ENCODE results near the gene MKRN1.
"Not testable (repeated sequence)": the region's sequence is repeated elsewhere in the genome, so short reads cannot be mapped to it uniquely, and the experiment has no call there.

Gene MKRN1, protein sequence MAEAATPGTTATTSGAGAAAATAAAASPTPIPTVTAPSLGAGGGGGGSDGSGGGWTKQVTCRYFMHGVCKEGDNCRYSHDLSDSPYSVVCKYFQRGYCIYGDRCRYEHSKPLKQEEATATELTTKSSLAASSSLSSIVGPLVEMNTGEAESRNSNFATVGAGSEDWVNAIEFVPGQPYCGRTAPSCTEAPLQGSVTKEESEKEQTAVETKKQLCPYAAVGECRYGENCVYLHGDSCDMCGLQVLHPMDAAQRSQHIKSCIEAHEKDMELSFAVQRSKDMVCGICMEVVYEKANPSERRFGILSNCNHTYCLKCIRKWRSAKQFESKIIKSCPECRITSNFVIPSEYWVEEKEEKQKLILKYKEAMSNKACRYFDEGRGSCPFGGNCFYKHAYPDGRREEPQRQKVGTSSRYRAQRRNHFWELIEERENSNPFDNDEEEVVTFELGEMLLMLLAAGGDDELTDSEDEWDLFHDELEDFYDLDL

DNA sequence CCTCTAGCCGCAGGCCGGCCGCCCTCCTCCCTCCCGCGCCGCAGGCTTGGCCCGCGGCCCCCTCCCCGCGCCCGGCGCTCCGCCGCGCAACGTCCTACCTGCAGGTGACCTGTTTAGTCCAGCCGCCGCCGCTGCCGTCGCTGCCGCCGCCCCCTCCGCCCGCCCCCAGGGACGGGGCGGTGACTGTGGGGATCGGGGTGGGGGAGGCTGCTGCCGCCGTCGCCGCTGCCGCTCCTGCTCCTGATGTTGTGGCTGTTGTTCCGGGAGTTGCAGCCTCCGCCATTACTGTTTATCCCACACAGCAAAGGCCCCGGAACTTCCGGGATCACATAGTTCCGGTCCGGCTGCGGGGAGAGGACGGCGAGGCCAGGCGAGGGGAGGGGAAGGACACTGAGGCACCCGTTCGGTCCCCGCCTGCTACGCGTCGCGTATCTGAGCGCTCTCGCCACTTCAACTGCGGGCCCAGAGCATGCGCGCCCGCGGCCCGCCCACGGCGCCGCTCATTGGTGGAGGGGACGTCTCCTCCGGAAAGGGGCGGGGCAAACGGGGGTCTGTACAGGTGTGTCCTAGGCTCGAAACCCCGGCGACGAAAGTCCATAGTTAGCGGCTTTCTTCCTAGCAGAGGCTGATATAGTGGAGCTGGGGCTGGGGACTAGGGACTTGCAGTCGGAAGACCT lies at the start of gene MKRN1:
Gene MKRN1, minus strand, starts transcription at position 444 of the 677 bp plus-strand sequence. Its CDS starts 161 bp downstream, at position 283.
- DNase-seq (ENCODE audit: low spot score) = peak; percentile 97

DNA sequence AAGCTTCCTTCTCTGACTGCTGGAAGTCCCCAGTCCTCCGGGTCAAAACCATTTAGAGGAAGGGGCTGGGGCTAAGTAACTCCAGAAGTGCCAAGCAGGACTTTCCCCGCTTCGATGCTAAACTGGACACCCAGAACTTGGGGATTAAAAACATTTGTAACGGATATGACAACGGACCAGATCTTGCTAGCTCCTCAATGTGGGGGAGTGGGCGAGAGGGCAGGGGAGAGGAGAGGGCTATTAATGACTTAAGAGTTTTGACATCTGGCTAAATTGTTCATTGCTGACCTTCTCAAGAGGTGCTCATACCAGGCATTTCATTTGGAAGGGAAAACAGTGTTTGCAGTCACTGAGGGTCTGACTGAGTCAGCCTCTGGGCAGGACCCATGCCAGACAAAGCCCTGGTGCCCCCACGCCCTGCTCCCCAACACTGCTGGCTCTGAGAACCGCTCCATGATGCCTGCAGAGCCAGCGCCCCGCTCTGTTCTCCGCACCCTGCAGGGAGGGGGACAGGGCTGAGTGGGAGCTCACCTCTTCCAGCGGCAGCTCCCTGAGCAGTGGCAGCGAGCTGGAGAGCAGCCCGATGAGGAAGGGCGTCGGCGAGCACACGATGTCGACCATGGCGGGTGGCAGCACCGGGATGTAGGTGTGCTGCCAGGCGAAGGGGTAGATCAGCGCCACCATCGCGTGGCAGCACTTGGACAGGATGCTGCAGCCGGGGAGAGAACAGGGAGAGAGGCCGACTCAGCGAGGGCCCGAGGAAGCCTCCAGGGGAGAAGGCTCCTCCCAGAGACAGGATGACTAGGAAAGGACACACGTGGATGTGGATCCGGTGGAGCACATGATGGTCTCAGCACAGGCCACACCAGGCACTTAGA lies 47.7 kb upstream of the MKRN1 start:
- DNase-seq (ENCODE audit: low spot score) = no peak

DNA sequence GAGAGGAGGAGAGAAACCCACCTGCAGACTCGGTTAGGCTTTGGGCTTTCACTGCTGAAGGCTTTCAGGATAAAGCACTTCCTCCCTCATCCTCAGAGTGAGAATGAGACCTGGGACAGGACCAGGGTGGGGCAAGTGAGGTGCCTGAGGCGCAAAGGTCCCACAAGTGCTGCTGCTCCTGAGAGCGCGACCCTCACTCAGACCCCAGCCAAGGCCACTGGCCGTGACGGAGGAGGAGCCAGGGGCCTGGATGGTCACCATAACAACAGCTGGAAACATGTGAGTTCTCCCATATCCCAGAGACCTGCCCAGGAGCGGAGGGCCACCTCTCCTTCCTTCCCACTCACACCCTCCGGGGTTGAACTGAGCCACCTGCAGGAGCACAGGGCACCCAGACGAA lies 46.9 kb upstream of the MKRN1 start:
- no peak for DNase-seq (ENCODE audit: low spot score)

DNA sequence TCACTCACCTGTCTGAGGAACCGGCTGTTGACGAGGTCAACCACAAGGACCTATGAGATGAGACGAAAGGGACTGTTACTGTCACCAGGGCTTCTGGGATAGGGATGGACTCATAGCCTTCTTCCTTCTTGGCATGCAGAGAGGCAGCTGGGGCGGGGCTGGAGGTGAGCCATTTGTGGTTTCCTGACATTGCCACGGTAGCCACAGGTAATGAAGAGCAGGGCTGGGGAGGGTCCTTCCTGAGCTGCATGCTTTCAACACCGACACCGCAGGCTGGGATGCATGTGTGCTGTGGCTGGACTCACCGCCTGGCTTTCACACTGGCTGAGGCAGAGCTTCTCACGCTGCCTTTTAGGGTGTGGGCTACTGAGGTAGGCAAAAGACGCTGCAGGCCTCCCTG lies 46.4 kb upstream of the MKRN1 start:
- DNase-seq (ENCODE audit: low spot score) = no peak

DNA sequence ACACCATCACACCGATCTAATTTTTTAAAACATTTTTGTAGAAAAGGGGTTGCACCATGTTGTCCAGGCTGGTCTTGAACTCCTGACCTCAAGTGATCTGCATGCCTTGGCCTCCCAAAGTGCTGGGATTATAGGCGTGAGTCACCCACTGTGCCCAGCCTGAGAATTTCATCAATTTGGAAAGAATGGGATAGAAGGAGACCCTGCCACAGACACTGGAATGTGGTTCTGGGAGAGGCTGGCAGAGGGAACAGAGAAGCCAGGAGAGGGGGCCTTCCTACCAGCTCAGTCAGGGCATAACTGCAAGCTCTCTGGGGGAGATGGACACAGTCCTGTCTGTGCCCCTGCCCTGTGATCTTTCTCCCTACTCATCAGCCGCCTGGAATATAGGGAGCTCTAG lies 42.1 kb upstream of the MKRN1 start:
- no peak for DNase-seq (ENCODE audit: low spot score)

DNA sequence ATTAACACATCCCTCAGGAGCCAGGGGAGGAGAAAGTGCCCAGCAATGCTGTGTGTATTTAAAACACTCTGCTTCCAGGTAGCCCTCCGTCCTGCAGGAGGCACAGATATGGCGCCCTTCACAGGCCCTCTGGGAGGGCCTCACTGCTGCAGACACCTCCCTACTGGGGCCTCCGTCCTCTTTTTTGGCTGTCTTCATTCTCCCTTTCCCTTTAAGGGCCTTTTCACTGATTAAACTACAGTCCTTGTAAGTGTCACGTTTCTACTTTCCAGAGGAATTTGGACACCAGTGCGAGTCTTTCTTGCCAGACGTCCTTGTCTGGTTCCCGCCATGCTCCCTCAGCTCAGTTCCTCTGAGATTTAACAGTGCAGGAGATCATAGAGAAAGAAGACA lies 39.7 kb upstream of the MKRN1 start:
- DNase-seq (ENCODE audit: low spot score) = no peak

DNA sequence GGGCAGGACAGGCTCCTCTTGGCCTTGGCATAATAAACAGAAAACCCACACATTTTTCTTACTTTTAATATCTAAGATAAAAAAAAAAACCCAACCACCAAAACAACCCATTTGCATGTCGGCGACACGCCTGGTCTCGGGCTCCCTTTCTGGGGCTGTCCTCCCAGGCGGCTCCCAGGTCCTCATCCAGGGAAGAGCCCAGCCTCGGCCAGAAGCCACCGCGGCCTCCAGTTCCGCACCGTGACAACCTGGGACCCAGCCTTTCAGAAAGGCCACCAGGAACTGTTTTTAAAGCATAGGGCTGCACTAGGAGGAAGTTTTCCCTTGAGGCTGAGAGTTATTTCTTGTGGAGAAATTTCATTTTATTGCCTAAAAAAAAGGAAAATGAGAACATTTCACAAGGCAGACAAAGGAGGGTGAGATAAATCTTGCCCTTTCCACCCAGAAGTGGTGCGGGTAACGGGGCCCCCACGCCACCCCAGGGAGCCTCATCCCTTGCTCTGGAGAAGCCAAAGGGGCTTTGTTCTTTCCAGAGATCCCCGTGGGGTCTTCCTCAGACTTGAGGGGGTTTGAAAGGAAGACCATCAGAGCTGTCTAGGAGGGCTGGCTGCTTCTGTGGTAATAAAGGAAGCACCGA lies 39.2 kb upstream of the MKRN1 start:
- DNase-seq (ENCODE audit: low spot score) = no peak

DNA sequence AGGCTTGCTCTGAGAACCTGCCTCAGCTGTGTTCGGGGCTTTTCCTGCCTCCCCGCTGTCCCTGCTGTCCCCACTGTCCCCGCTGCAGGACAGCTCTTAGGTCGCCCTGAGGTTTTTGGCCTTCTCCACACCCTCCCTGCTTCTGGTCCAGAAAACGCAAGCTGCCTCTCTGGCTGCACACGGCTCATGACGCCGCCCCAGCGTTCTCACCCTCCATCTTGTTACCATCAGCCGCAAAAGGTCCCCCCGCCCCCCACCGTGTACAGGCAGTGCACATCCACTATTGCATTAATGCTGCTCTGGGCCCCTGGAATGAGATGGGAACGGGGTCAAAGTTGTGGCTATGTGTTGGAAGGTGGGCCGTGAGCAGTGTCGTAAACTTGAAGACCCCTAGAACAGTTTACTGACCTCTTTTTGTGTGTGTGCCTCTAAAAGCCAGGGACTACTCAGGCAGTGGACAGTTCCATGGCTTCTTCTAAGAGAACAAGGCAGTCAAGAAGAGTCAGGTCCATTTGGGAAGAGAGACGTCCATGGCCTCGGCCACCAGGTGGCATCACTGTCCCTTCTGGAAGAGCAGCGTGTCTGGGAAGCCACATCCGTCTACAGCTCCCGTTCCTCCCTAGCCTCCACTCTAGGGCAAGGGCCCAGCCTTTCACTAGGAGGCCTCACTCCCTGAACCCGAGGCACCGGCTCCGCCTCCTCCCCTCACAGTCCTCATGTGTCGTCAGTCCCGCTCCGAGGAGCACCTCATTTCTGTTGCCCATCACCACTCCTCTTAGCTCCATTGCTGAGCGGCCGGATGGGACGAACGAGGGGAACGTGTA lies 38.5 kb upstream of the MKRN1 start:
- DNase-seq (ENCODE audit: low spot score) = peak; percentile 74

DNA sequence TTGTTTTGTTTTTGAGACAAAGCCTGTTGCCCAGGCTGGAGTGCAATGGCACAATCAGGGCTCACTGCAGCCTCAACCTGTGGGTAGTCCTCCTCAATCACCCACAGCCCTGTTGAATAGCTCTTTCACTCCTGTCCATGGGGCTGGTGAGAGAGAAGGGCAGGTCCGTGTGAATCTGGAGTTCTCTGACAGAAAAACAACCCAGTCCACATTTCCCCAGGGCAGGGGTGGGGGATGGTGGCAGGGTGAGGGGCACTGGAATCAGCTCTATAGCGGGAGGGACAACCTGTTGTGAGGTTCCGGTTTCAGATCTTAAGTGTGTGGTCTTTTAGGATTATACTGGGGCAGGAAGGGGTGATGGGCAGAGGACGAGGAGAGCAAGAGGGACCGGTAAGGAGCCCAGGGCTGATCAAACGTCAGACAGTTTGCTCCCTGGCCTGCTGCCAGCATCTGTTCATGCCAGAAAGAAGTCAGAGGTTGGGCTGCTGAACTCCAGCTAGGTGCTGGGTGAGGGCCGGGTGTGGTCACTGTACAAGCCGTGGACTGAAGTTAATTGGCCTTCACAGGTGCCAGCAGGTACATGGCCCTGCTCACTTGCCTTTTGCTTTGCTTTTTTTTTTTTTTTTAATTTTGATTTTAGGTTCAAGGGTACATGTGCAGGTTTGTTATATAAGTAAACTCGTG lies 33.2 kb upstream of the MKRN1 start:
- no peak for DNase-seq (ENCODE audit: low spot score)

DNA sequence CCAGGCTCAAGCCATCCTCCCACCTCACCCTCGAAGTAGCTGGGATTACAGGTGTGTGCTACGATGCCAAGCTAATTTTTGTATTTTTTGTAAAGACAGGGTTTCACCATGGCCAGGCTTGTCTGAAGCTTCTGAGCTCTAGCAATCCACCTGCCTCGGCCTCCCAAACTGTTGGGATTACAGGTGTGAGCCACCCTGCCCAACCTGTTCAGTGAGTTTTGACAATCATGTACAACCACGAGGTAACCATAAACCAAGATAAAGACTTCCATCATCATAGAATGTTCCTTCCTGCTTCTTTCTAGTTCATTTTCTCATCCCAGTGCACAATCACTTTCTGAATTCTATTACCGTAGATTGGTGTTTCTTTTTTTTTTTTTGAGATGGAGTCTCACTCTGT lies 30.5 kb upstream of the MKRN1 start:
- no peak for DNase-seq (ENCODE audit: low spot score)

DNA sequence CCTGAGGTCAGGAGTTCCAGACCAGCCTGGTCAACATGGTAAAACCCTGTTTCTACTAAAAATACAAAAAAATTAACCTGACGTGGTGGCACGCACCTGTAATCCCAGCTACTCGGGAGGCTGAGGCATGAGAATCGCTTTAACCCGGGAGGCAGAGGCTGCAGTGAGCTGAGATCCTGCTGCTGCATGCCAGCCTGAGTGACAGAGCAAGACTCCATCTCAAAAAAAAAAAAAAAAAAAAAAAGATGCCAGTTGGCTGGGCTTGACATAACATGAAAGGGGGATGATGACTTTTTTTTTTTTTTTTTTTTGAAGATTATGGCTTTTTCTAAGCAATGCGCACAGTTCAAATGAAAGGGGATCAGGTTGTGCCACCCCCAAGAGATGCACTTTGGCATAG lies 28.3 kb upstream of the MKRN1 start:
- not testable (repeated sequence) for DNase-seq (ENCODE audit: low spot score)

DNA sequence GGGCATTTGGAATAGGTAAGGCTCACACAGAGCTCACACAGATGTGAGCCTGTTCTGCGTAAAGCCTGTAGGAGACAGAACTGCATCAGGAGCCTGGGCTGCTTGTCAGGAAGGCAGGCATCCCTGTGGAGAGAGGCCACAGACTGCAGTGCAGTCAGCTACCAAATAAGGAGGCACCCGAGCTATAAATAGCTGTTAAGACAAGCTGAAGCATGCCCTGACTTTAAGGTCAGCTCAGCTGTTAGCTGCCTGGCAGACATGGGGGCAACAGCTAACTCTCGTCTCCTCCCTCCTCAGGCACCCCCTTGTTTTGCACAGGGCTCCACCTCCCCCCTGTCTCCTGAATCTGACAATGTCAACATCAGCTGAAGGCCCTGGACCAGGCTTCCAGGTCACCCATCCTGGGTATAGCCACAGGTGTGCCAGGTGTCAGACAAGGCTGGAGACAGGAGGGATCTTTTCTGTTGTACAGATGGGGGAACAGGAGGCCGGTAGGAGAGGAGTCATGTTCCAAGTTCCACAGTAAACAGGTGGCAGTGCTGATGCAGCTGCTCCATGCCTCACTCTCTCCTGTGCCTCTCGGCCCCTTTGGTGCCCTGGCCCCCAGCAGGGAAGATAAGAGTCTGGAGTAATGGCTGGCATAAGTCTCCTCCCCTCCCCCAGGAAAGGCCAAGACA lies 27.6 kb upstream of the MKRN1 start:
- DNase-seq (ENCODE audit: low spot score) = no peak

DNA sequence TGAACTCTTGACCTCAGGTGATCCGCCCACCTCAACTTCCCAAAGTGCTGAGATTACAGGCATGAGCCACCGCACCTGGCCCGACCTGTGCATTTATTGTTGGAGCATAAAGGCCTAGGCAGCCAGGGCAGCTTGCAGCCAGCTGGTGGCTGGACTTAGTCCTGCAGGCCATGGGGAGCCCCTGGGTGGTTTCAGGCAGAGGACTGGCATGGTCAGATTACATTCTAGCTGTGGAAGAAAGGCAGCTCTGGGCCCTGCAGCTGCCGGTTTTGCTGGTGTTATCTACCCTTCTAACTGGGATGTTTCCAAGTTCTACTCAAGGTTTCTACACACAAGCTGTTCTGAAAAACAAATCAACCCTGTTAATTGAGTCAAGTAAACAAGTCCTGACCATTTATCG lies 22.7 kb upstream of the MKRN1 start:
- no peak for DNase-seq (ENCODE audit: low spot score)

DNA sequence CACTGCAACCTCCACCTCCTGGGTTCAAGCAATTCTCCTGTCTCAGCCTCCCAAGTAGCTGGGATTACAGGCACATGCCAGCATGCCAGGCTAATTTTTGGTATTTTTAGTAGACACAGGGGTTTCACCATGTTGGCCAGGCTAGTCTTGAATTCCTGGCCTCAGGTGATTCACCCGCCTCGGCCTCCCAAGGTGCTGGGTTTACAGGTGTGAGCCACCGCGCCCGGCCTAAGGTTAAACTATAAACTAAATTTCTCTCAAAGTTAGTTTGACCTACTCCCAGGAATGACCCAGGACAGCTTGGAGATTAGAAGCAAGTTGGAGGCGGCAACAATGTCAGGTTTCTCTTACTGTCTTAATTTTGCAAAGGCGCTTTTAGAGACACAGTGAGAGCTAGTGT lies 18.5 kb upstream of the MKRN1 start:
- DNase-seq (ENCODE audit: low spot score) = not testable (repeated sequence)

DNA sequence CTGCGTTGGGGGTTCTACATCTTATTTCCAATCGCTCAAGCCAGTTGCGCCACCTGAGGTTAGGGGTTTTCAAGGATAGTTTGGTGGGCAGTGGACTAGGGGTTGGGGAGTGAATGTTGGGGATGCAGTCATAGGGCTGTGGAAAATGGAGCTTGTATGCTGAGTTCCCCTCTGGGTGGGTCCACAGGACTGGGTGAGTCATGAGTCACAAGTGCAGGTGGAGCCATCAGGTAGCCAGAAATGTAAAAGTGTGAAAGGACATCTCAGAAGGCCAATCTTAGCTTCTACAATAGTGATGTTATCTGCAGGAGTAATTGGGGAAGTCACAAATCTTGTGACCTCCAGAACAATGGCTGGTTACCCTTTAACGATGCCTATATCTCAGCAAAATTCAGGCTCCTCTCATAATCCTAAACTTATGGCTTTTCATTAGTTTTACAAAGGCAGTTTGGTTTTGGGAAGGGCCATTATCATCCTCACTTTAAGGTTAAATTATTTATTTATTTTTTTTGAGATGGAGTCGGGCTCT lies 18.0 kb upstream of the MKRN1 start:
- no peak for DNase-seq (ENCODE audit: low spot score)

DNA sequence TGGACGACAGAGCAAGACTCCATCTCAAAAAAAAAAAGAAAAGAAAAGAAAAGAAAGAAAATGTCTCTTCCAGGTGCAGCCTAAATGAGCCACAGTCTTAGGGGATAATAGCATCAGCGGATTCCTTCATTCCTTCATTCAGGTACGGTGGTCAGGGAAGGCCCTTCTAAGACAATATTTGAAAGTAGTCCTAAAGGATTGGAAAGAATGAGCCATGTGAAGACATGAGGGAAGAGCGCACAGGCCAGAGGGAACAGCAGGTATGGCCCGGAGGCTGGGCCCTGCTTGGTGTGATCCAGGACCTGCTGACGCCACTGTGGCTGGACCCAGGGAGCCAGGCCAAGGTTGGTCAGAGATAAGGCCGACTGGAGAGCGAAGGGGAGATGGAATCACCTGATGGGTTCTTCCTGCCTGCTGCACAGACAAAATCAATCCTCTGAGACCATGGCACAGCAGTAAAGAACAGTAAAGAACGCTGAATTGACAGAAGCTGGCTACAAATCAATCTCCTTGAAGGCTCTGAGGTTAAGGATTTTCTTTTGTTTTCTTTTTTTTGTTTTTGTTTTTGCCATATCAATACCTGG lies 16.3 kb upstream of the MKRN1 start:
- DNase-seq (ENCODE audit: low spot score) = no peak

DNA sequence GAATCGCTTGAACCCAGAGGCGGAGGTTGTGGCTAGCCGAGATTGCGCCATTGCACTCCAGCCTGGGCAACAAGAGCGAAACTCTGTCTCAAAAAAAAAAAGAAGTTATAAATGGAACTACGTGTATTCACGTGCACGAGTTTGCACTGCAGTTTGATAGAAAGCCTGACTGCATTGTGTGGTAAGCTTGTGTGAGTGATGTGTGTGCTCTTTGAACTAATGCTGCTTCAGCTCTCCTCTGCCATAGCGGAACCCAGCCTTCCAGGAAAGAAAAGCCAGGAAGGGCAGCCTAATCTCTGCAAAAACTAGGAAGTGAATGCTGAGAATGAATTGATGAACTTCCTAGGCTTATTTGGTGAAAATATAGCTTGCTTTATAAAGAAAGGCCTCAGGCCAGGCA lies 15.6 kb upstream of the MKRN1 start:
- no peak for DNase-seq (ENCODE audit: low spot score)

DNA sequence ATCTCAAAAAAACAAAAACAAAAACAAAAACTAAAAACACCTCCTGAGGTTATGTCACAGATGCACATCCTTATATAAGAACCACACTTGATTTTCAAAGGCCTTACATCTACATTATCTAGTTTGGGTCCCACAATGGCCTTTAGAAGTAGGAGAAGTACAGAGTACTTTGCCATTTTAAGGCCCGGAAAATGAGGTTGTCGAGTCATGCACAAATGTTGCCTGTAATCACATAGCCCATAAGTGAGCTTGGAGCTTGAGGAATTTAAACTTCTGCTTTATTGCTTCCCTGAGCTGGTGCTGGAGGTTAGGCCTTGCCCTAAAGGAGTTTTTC lies 9.7 kb upstream of the MKRN1 start:
- no peak for DNase-seq (ENCODE audit: low spot score)

DNA sequence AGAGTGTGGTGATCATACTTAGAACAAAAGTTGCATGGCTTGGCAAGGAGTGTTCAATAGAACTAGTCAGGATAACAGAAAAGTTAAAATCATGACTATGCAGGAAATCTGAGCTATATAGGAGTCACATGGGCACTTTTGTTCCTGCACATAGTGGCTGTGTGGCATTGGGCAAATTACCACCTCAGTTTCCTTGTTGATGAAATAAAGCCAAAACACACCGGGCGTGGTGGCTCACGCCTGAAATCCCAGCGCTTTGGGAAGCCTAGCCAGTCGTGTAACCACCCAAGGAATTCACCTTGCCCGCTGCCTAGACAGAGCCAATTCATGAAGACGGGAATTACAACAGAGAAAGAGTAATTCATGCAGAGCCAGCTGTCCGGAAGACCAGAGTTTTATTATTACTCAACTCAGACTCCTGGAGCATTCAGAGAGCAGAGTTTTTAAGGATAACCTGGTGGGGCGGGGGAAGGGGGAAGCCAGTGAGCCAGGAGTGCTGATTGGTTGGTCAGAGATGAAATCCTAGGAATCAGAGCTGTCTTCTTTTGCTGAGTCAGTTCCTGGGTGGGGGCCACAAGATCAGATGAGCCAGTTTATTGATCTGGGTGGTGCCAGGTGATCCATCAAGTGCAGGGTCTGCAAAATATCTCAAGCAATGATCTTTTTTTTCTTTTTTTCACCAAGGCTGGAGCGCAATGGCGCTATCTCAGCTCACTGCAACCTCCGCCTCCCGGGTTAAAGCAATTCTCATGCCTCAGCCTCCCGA lies 6.4 kb upstream of the MKRN1 start:
- no peak for DNase-seq (ENCODE audit: low spot score)

Data from NAMALWA (cell line).